SK-N-MC (cell line): Measurements from ENCODE around the gene KCNQ1.

Experiments
- DNase-seq: peaks from one replicate; pipeline ENCODE4 v3.0.0-alpha.2; 2011; ENCODE audit warnings: low read depth, low spot score
- H3K27ac ChIP-seq: fragments of 200-600 bp; sonication (generic); 2 replicates; pipeline ENCODE4 v1.5.1; 2016; ENCODE audit warnings: mixed run types
- H3K36me3 ChIP-seq: fragments of 200-600 bp; sonication (generic); 2 replicates; pipeline ENCODE4 v1.6.1; 2017; ENCODE audit warnings: antibody characterized with exemption, low read length, mixed read lengths; ENCODE audit not compliant: insufficient read depth
- H3K4me3 ChIP-seq: fragments of 200-600 bp; sonication (generic); 2 replicates; pipeline ENCODE4 v1.5.1; 2016
- H3K9ac ChIP-seq: fragments of 200-600 bp; sonication (generic); 2 replicates; pipeline ENCODE4 v1.8.0; 2017; ENCODE audit warnings: mixed run types, mixed read lengths; ENCODE audit not compliant: insufficient read length
- H3K9me3 ChIP-seq: fragments of 200-600 bp; sonication (generic); 2 replicates; pipeline ENCODE4 v1.6.1; 2017; ENCODE audit warnings: low read depth, mild to moderate bottlenecking, antibody characterized with exemption, low read length, moderate library complexity, mixed read lengths
- EZH2 ChIP-seq: fragments of 200-600 bp; sonication (generic); IDR thresholded peaks from one replicate; pipeline ENCODE4 v1.6.1; 2017; ENCODE audit warnings: antibody characterized with exemption
- FOXP2 ChIP-seq: optimal IDR thresholded peaks from 2 replicates; pipeline ENCODE3; 2011; ENCODE audit warnings: mild to moderate bottlenecking, moderate library complexity; ENCODE audit not compliant: insufficient read depth; ENCODE audit errors: extremely low read length, control extremely low read depth
- POLR2AphosphoS5 ChIP-seq: IDR thresholded peaks from 2 replicates; pipeline ENCODE4 v1.6.1; 2012; ENCODE audit warnings: mild to moderate bottlenecking, low read depth, low read length, borderline replicate concordance

Gene KCNQ1

DNA sequence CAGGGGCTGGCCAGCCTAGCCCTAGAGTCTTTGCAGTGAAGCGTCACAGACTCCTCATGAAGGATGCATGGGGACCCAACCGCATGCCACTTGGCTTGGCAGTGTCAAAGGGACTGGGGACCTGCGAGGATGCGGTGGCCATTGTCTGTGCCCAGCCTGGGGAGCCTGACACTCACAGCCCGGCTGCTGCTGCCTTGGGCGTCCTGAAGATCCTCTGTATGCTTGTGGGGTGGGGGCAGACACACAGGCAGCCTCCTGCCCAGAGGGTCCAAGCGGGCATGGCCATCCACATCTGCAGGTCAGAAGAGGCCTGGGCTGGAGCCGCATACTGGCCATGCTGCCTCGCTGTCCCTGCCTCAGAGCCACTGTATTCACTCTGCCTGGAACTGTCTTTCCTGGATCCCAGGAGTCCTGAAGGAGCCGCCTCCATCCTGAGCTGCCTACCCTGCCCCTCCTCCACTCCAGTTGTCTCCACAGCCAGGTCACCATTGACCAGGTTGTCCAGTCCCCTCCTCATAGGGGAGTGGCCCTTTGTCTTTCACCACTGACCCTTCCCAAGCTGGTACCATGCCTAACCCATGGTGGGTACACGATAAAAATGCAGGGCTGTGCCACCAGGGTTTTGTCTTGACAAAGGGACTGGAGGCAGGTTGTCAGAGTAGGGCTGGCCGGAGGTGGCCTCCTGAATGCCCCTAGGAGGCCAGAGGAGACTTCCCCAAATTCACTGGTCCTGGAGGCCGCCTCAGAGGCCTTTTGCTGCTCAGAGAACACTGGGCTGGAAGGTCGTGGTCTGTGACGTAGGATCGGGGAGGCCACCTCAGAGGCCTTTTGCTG lies 148.0 kb downstream of the KCNQ1 start:
- no peak for TF ChIP-seq FOXP2
- TF ChIP-seq POLR2AphosphoS5 = no peak
- no peak for TF ChIP-seq EZH2

DNA sequence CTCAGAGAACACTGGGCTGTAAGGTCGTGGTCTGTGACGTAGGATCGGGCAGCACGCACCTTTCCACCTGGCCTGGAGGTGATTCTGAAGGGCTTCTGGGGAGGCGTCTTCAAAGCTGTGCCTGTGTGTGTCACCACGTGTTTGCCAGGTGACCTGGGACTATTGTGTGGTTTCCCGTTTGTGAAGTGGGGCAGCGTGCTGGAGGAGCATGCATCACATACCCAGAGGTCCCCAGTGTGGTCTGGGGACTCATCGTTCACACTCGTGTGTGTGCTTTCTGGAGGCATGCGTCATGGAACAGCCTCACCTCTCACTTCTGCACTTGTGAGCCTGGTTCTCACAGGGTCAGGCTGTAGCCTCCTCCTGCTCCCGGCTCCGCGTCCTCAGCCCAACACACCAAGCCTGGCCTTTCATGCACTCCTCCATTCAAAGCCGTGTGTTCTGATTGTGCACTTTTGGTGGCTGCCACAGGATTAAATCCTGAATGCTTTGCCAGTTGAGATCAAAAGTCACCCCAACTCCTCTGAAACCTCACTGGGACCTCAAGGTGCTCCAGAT lies 148.7 kb downstream of the KCNQ1 start:
- no peaks in the 10 kb centered on the region for H3K9me3 ChIP-seq
- no peak for DNase-seq

More for the DNA sequence above, 148.0 kb downstream of the KCNQ1 start:
- H3K4me3 ChIP-seq = no peak overlapping the region
- H3K36me3 ChIP-seq = no peaks in the 10 kb centered on the region
- no peak overlapping the region for H3K27ac ChIP-seq
- no peak for DNase-seq
- no peaks in the 10 kb centered on the region for H3K9me3 ChIP-seq
- no peak overlapping the region for H3K9ac ChIP-seq

DNA sequence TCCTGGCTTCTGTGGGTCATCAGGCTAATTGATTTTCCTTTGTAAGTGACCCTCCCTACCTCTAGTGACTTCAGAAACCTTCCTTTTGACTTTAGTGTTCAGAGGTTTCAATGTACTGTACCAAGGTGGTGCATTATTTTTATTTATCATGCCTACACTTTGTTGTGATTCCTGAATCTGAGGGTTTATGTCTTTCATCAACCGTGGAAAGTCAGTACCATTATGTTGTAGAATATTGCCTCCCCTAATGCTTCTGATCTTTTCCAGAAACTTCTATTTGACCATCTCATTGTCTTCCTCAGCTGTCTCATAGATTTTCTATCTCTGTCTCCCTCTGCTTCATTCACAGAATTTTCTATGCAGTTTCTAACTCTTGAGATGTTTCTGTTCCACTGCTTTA lies 149.5 kb downstream of the KCNQ1 start:
- TF ChIP-seq EZH2 = no peak
- TF ChIP-seq POLR2AphosphoS5 = no peak
- no peak for TF ChIP-seq FOXP2
- Histone ChIP-seq H3K9ac (no peak overlapping the region), H3K36me3 (no peaks in the 10 kb centered on the region), H3K4me3 (no peak overlapping the region), H3K9me3 (no peaks in the 10 kb centered on the region), H3K27ac (no peak overlapping the region)
- no peak for DNase-seq

More for the DNA sequence above, 148.7 kb downstream of the KCNQ1 start:
- Histone ChIP-seq H3K4me3 (no peak overlapping the region), H3K27ac (no peak overlapping the region), H3K9ac (no peak overlapping the region), H3K36me3 (no peaks in the 10 kb centered on the region)
- no peak for TF ChIP-seq EZH2
- no peak for TF ChIP-seq POLR2AphosphoS5
- no peak for TF ChIP-seq FOXP2

DNA sequence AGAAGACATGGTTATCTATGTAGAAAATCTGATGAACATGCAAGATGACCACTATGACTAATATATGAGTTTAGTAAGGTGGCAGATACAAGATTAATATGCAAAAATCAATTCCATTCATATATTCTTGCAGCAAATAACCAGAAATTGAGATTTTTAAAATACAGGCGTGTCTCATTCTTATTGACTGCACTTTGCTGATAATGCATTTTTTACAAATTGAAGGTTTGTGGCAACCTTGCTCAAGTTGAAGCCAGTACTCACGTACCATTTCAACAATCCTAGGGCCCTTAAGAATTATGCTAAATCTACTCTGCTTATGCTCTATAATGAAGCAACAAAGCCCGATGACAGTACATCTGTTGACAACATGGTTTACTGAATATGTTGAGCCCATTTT lies 150.4 kb downstream of the KCNQ1 start:
- no peak overlapping the region for H3K4me3 ChIP-seq
- DNase-seq = no peak
- H3K36me3 ChIP-seq = no peaks in the 10 kb centered on the region
- no peaks in the 10 kb centered on the region for H3K9me3 ChIP-seq
- no peak for TF ChIP-seq EZH2
- no peak for TF ChIP-seq POLR2AphosphoS5
- TF ChIP-seq FOXP2 = no peak
- no peak overlapping the region for H3K27ac ChIP-seq
- H3K9ac ChIP-seq = no peak overlapping the region

DNA sequence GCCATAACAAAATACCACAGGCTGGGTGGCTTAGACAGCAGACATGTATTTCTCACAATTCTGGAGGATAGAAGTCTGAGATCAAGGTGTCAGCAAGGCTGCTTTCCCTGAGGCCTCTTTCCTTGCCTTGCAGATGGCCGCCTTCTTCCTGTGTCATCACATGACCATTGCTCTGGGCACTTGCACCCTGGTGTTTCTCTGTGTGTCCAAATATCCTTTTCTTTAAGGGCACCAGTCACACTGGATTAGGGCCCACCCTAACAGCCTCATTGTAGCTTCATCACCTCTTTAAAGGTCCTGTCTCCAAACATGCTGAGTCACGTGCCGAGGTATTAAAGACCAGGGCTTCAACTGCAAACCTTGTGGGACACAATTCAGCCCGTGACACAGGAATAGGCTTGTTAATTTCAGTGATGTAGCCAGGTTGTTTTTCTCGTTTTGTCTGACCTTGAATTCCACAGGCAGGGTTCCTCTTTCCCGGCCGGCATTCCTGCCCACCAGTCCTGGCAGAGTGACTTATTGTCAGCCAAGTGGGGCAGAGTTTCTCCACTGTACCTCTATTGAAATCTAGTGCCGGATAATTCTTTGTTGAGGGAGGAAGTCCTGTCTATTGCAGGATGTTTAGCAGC lies 154.9 kb downstream of the KCNQ1 start:
- no peak overlapping the region for H3K9ac ChIP-seq
- no peak overlapping the region for H3K27ac ChIP-seq
- H3K36me3 ChIP-seq = no peaks in the 10 kb centered on the region
- no peak for DNase-seq
- TF ChIP-seq EZH2 = no peak
- no peak for TF ChIP-seq POLR2AphosphoS5
- no peak for TF ChIP-seq FOXP2
- no peaks in the 10 kb centered on the region for H3K9me3 ChIP-seq
- H3K4me3 ChIP-seq = no peak overlapping the region

DNA sequence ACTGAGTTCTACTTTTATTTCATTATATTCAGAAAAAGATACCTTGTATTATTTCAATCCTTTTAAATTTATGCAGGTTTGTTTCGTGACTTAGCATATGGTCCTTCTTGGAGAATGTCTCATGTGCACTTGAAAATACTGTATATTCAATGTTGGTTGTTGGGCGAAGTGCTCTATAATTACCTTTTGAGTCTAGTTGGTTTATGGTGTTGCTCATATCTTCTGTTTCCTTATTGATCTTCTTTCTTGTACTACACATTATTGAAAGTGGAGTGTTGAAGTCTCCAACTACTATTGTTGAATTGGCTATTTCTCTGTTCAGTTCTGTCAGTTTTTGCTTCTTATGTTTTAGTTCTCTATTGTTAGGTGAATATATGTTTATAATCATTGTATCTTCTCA lies 164.5 kb downstream of the KCNQ1 start:
- H3K4me3 ChIP-seq = no peak overlapping the region
- H3K36me3 ChIP-seq = no peaks in the 10 kb centered on the region
- TF ChIP-seq FOXP2 (no peak), POLR2AphosphoS5 (no peak), EZH2 (no peak)
- no peak overlapping the region for H3K27ac ChIP-seq
- no peaks in the 10 kb centered on the region for H3K9me3 ChIP-seq
- H3K9ac ChIP-seq = no peak overlapping the region
- no peak for DNase-seq

DNA sequence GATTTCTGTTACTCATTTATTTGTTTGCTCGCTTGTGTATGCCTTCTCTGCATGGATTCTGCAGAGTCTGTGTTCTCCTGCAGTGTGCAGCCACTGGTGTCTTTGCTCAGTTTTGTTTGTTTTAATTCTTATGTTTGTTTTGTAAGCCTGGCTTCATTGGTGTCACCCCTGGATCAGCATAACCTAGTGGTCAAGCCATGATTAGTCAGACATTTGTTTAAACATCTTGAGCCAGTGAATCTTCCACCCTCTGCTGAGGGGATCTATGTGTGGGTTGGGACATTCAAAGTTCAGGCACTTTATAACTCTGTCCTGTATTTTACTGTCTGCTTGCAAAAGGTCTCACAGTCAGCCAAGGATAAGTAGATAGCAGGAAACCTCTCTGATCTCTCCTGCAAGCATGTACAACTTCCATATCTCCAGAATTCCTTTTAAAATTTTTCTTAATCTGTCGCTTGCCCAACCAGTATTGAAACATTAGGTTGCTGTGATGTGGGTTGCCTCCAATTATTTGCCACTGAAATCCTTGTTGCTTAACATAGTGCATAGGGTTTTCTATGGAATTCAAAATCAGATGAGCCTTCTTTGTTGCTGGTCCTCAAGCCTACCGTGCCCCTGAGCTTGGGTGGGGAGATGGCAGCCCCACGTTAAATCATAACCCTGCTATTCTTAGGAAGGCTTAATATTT lies 168.2 kb downstream of the KCNQ1 start:
- Histone ChIP-seq H3K9me3 (no peaks in the 10 kb centered on the region), H3K27ac (no peak overlapping the region), H3K36me3 (no peaks in the 10 kb centered on the region), H3K9ac (no peak overlapping the region), H3K4me3 (no peak overlapping the region)
- DNase-seq = no peak
- no peak for TF ChIP-seq POLR2AphosphoS5
- no peak for TF ChIP-seq FOXP2
- no peak for TF ChIP-seq EZH2

DNA sequence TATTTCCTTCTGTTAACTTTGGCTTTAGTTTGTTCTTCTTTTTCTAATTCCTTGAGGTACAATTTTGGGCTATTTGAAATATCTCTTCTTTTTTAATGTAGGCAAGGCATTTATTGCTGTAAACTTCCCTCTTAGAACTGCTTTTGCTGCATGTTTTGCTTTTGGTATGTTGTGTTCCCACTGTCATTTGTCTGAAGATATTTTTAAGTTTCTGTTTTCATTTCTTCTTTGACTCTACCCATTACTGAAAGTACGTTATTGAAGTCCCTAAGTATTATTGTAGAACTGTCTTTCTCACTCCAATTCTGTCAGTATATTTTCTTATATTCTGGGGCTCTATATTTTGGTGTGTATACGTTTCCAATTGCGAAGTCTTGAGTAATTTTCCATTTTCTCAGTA lies 177.1 kb downstream of the KCNQ1 start:
- H3K4me3 ChIP-seq = no peak overlapping the region
- H3K9ac ChIP-seq = no peak overlapping the region
- no peaks in the 10 kb centered on the region for H3K36me3 ChIP-seq
- TF ChIP-seq FOXP2 (no peak), POLR2AphosphoS5 (no peak), EZH2 (no peak)
- no peak overlapping the region for H3K27ac ChIP-seq
- DNase-seq = no peak
- H3K9me3 ChIP-seq = no peaks in the 10 kb centered on the region
